H1 (cell line): Measurements from ENCODE around the gene POP5. TPM values are rescaled to one million over a fixed set of nuclear protein-coding genes. Genes with fewer than 3 reads are reported as not detected.

Experiments
- POLR2AphosphoS5 ChIP-seq: IDR thresholded peaks from 2 replicates; pipeline ENCODE4 v1.6.1; 2011; ENCODE audit warnings: low read depth, low read length
- polyA plus RNA-seq, 7 experiments: library from polyadenylated mRNA; depleted of rRNA in 3 of 7; stranded (reverse) in 5 of 7; unstranded in 2 of 7; fragments of >200 nt in 5 of 7; fragments of 200-250 nt in 2 of 7; gene quantifications; 1 replicate in 5 of 7; 2 replicates in 1 of 7; 4 replicates in 1 of 7; pipeline versions ENCODE4 v1.2.1 to v1.2.3, GENCODE V29; 2011 to 2013; ENCODE audit warnings: missing spikeins in 2 of 7, mixed read lengths in 2 of 7
- total RNA-seq: library from RNA; stranded (reverse); fragmentation: NEBNext Ultra II Directional; extraction: Animal tissue kit (Norgen Biotek cat#: 25700); gene quantifications from 2 replicates; pipeline ENCODE4 v1.2.1, GENCODE V29; 2021

POP5 gene
- total and polyA plus RNA-seq, 2 of the 8 experiments (the other 6 are each of a cell fraction or from before 2014, with no cell fraction given): 59.7 to 124 TPM

GRCh38 chr12:120583478-120584030 lies 2.4 kb upstream of the POP5 start (continued):
- TF ChIP-seq POLR2AphosphoS5: no peak
